ENCODE measurements around the gene SYVN1.

- no peak for TF ChIP-seq CTCF (IDR thresholded peaks at IDR 0.05)
- no peak for TF ChIP-seq POLR2AphosphoS5 (IDR thresholded peaks at IDR 0.05; ENCODE audit: low read depth, low read length)
Measured at GRCh38 chr11:65182258-65183170, 48.2 kb upstream of the SYVN1 start.
